ENCODE measurements around the gene LENG1.
"Not testable (repeated sequence)": the region's sequence is repeated elsewhere in the genome, so short reads cannot be mapped to it uniquely, and the experiment has no call there.

The LENG1 gene

DNA sequence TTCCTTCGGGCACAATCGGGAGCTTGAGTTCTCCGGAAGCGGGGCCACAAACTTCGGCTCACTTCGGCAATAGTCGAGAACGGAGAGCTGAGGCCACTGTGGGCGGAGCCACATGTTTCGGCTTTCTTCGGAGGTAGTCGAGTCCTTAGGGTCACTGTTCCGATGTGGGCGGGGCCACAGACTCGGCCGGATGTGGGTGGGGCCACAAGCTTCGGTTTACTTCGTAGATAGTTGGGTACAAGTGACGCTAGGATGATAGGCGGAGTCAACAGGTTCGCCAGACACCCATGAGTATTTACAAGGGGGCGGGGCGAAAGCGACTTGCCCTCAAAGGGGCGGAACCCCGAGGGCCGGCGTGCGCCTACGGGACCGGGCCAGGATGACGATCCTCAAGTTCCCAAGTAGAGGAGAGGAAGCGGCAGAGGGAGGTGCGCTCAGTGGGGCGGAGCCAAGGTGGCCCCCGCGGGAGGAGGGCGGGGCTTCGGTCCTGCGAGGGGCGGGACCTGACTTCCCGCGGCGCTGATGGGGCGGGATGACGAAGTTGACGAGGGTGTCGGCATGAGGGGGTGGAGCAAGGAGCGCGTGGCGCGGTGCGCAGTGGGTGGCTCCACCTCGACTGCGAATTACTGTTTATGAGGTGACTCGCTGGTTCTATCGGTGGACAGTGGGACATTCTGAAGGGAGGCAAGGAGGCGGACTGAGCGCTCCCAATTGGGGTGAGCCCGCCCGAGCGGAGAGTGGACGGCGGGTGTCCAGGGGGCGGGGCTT is 30.4 kb upstream of the LENG1 start:
- peak; percentile 100 for DNase-seq (ENCODE audit: low read depth)

DNA sequence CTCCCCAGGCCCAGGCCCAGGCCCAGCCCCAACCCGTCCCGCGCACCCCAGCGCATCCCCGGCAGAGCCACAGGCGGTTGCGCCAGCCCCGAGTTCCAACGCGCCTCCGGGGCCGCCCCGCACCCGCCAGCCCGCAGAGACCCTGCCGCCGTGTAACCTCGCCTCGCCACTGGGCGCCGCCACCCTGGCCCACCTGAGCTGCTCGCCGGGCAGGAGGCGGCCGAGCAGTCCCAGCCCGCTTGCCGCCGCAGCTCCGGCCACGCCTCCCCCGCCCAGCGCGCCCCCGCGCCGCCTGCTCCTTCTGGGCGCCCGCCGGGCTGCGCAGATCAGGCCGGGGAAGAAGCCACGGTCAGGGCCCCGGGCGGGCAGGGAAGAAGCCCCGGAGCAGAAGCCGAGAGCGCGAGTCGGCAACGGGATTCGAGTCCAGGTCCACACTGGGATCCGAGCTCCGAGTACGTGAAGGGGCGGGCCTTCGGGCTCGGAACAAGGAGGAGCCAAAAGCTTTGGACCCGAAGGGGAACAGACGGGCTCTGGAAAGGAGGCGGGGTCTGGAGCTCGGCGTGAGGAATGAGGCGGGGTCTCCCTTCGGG is 29.7 kb upstream of the LENG1 start, which contains the start of gene MBOAT7:
TSS of gene MBOAT7 (minus strand) at position 436 of the 590 bp plus-strand sequence. CDS start 1,072 bp downstream, outside the sequence.
- no peak for DNase-seq (ENCODE audit: low read depth)

DNA sequence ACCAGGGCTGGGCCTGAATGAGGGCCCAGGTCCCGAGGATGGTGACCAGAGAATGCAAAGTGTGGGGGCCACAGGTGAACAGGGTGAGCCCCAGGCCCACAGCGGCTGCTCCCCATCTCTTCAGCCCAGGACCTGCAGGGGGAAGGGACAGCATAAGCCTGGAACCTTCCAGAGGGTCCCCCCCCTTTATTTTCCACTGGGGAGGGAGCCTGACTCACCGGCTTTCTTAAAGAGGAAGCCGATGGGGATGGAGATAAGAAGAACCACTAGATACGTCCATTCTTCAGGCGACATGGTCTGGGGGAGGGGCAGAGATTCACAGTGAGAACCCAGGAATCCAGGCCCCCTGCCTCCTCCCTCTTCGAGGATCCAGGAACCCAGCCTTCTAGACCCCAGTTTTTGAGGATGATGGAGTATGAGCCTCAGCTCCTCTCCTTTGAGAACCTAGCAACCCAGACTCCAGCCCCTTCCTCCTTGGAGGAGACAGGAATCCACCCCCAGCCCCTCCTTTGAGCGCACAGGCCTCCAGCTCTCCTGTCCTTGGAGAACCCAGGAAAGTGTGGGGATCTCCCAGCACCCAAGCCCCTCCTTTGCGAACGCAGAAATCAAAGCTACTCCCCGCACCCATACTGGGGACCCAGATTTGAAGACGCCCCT is 28.8 kb upstream of the LENG1 start:
- peak; percentile 51 for DNase-seq (ENCODE audit: low read depth)

DNA sequence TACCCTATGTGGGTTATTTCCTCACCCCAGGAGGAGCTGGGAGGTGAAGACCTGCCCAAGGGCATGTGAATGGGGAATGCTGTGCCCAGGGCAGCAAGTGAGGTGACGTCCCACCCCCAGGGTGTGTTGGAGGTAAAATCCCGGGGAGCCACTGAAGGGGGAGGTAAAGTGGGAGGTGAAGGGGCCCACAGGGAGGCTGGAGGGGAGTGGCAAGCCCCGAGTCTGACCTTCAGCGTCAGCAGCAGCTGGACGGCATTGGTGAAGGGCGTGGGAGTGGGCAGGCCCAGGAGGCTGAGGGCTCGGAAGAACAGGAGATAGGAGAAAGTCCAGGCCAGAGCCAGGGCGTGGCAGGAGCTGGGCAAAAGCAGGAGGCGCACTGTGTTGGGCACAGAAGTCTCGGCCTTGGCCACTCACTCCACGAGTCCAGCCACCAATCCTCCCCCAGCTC is 27.4 kb upstream of the LENG1 start:
- no peak for DNase-seq (ENCODE audit: low read depth)

DNA sequence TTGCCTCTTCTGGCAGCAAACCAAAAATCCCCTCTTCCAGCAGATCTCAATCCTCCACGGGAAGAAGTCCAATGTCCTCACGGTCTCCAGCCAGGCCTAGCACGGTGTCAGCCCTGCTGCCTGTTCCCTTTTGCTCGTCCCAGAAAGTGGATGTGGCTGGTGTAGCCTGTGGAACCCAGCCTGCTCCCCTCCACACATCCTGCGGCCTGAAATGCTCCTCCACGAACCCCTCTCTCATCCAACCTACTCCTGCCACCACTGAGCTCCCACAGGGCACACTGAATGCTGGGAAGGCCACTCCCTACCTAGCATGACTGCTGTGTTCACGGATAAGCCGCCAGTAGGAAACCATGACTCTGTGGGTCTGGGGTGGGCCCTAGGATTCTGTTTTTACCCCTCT is 26.8 kb upstream of the LENG1 start:
- DNase-seq (ENCODE audit: low read depth), result no peak

DNA sequence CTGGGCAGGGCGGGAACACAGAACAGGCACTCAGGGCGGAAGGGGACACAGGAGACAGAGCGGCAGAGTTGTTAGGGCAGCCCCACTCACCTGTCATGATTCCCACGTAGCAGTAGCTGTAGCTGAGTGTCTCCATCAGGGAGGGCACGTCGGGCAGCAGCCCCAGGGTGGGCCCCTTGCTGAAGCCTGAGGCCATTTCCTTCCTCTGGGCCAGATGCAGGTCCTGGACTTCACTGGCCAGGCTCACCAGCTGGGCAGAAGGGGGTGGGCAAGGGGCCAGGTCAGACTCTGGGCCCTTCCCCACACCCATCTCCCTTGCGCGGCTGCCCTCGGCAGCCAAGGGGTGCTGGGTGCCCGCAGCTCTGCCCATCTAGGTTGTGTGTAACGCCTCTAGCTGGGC is 23.9 kb upstream of the LENG1 start:
- DNase-seq (ENCODE audit: low read depth), result no peak

DNA sequence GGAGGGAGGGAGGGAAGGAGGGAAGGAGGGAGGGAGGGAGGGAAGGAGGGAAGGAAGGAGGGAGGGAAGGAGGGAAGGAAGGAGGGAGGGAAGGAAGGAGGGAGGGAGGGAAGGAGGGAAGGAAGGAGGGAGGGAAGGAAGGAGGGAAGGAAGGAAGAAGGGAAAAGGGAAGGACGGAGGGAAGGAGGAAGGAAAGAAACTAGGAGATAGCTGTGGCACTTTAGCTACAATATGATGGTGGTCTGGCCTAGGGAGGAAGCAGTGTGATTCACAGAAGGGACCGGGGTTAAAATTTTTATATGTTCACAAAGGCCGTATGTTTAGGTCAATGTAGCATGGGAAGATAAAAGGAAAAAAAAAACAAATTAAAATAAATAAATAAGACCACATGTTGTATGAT is 22.4 kb upstream of the LENG1 start:
- not testable (repeated sequence) for DNase-seq (ENCODE audit: low read depth)

DNA sequence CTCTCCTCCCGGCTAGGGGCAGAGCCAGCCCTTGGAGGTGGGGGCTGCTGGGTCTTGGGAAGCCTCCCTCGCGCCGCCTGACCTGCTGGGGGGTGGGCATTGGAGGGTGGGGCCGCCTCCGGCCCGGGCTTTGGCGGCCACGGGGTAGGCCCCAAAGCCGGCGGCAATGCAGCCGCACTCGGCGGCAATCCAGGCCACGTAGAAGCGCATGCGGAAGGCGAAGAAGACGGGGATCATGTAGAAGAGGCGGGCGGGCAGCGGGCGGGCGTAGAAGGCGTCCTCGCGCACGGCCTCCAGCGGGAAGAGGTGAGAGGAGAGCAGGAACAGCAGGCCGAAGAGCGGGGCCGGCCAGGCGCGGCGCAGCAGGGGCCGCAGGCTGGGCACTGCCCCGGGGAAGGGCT is 21.2 kb upstream of the LENG1 start:
- DNase-seq (ENCODE audit: low read depth), result no peak

DNA sequence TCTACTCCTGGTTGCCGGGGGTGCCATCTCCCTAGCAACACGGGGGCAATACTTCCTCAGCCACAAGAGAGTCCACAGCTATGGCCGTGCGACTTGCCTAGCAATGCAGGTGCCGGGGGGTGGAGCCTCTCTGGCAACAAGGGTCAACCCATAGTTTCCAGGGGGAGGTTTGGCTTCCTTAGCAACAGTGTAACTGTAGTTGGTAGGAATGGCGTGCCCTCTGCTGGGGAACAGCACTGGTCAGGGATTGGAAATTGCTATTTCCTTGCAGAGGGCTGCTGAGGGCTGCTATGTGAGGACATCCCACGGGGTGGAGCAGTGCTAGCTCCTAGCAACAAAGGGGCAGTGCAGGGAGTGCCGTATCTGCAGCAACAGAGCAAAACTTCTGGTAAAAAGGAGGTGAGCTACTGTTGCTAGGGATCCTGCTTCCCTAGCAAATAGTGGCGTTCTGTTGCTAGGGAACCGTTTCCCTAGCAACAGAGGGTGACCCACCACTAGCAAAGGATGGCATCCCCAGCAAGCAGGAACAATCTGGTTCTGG is 20.5 kb upstream of the LENG1 start:
- DNase-seq (ENCODE audit: low read depth), result no peak

DNA sequence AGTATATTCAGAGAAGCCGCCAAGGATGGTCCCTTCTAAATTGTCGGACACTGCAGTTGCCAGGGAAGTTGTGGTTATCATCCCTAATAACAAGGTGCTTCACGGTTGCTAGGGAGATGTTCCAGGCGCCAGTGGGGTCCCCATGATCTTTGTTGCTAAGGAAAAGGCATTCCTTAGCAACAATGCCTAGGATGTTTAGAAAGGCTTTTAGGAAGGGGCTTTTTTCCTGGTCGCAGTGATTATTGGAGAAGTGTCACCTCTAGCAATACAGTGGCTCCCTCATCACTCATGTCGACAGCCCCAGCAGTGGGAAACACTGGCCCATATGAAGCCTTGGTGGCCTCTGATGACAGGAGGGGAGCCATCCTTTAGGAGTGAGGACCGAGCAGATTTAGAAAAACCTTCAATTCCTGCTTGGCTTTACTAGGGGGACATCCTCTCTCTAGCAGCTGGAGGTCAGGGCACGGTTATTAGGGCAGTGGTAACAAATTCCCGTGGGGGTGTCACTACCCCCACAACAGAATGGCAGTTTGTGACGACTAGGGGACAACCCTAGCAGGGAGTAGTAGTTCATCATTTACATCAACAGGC is 19.8 kb upstream of the LENG1 start:
- no peak for DNase-seq (ENCODE audit: low read depth)

DNA sequence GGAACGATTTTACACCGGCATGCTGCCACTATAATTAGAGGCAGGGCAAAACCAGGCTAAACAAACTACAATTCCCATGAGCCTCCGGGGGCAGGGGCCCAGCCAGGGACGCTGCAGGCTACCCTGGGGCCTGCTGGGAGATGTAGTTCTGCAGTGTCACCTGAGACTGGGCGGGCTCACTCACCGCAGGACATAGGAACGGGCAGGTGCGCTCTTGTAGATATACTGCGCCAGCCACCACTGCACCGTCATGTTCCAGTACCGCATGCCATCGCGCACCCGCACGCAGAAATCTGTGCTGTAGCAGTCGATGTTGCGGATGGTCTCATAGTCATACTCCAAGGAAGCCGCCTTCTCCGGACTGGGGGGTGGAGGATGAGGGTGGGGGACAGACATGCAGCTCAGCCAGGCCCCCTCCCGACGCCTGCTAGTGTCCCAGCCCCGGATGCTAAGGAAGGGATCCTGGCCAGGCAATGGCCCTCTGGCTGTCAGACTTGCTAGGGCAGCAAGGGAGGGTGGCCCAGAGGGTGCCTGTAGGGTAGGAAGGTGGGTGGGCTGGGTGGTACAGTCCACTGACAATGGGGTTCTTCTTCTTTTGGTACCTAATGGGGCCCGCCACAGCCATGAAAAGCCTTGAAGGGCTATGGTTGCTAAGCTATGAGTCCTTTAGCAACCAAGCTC is 19.2 kb upstream of the LENG1 start:
- no peak for DNase-seq (ENCODE audit: low read depth)

DNA sequence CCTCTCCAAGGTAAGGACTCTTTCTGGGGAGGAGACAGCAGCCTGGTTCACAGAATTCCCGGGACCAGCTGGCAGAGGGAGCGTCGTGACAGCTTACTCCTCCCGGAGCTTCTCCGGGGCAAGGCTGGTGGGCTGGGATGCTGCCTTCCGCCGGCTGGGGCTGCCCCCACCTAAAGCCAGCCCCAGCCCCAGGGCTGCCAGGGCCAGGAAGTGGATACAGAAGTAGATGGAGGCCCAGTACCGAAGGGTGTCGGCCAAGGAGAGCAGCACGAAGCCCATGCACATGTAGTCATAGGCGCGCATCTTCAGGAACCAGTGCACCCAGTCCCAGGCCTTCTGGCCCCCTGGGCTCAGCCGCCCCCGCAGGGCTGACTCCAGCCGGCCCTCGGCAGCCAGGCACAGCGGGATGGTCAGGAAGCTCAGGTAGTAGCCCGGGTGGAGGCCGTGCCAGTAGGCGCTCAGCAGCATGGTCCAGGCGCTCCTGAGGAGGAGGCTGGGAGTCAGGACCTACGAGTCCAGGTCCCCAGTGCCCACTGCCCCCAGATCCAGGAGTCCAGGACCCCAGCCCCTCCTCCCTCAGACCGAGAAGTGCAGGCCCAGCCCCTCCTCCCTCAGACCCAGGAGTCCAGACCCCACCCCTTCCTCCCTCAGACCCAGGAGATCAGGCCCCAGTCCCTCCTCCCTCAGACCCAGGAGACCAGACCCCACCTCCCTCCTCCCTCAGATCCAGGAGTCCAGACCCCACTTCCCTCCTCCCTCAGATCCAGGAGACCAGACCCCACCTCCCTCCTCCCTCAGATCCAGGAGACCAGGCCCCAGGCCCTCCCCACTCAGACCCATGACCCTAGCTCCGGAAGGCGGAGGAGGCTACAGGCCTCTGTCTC is 14.7 kb upstream of the LENG1 start:
- DNase-seq (ENCODE audit: low read depth), result no peak

DNA sequence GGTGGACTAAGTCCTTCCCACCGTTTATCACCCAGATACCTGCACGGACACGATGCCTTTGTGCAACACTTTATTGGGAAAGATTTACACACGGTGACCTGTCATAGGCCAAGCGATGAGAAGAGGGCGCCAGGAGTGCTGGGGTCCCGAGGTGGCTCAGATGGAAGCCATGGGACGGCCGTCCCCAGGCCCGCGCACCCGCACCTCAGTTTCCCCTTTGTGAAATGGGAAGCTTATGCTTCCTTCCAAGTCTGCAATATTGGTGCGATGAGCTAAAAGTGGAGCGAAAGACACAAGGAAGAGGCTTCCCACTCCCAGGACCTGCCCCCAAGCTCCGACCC is 13.8 kb upstream of the LENG1 start:
- no peak for DNase-seq (ENCODE audit: low read depth)

DNA sequence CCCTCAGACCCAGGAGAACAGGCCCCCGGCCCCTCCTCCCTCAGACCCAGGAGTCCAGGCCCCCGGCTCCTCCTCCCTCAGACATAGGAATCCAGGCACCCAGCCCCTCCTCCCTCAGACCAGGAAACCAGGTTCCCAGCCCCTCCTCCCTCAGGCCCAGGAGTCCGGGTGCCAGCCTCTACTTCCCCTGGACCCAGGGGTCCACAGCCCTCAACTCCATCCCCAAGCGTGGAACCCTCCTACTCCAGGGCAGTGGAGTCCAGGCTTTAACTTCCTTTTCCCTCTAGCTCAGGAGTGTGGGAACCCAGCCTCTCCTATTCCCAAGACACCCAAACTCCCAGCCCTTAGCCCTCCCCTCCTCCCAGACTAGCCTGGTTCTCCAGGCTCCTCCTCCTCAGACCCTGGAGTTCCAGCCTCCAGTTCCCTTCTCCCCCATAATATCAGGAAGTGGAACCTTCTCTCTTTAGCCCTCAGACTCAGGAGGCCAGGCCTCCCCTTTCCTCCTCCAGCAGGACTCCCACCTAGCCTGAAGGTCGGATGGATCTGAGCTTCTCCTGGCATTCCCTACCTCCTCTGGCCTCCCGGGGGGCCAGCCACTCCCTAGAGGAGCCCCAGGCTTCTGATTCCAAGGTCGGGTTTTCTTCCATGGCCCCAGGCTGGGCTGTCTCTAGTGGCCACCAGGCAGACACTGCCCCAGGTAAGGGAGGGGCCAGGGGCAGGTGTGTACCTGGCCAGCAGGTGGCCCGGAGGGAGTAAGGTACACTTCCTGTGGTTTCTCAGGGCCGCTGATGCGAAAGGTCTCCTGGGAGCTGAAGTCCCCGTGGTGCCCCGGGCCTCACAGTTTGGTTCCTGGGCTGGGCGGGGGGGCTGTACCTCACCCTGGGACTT is 13.2 kb upstream of the LENG1 start, which contains the start of gene TMC4:
TSS of gene TMC4 (minus strand) at position 690 of the 888 bp plus-strand sequence. CDS start at position 647, 43 bp downstream.
- no peak for DNase-seq (ENCODE audit: low read depth)

DNA sequence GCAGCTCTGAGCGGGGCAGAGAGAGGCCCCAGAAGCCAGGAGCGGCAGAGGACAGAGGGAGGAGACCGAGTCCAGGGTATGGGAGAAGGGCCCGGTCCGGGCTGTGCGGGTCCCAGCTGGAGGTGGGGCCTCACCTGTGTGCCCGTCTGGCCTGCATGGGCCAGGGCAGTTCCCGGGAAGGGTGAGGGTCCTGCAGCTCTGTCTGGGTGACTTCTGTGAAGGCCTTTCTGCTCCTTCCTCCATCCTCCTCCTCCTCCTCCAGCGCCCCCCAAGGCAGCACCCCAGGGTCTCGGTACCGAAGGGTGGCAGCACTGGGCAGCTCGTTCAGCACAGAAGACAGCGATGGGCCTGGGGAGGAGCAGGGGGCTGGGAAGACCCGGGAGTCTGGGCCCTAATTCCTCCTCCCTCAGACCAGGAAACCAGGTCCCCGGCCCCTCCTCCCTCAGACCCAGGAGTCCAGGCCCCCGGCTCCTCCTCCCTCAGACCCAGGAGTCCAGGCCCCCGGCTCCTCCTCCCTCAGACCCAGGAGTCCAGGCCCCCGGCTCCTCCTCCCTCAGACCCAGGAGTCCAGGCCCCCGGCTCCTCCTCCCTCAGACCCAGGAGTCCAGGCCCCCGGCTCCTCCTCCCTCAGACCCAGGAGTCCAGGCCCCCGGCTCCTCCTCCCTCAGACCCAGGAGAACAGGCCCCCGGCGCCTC is 12.4 kb upstream of the LENG1 start:
- DNase-seq (ENCODE audit: low read depth), result not testable (repeated sequence)

DNA sequence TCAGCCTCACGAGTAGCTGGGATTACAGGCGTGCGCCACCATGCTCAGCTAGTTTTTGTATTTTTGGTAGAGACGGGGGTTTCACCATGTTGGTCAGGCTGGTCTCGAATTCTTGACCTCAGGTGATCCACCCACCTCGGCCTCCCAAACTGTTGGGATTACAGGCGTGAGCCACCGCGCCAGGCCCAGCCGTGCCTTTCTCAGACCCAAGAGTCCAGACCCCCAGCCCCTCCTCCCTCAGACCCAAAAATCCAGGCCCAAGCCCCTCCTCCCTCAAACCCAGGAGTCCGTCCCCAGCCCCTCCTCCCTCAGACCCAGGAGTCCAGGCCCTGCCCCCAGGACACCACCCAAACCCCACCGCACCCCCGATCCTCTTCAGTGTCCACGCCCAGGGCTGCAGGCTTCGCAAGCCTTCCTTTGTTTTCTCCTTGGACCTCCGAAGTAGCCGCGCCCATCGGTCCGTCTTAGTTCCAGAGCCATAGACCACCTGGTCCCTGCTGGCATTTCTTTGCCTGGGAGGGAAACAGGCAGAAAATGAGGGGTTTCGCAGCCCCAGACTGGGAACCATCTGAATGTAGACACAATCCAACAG is 9.7 kb upstream of the LENG1 start:
- DNase-seq (ENCODE audit: low read depth), result no peak

DNA sequence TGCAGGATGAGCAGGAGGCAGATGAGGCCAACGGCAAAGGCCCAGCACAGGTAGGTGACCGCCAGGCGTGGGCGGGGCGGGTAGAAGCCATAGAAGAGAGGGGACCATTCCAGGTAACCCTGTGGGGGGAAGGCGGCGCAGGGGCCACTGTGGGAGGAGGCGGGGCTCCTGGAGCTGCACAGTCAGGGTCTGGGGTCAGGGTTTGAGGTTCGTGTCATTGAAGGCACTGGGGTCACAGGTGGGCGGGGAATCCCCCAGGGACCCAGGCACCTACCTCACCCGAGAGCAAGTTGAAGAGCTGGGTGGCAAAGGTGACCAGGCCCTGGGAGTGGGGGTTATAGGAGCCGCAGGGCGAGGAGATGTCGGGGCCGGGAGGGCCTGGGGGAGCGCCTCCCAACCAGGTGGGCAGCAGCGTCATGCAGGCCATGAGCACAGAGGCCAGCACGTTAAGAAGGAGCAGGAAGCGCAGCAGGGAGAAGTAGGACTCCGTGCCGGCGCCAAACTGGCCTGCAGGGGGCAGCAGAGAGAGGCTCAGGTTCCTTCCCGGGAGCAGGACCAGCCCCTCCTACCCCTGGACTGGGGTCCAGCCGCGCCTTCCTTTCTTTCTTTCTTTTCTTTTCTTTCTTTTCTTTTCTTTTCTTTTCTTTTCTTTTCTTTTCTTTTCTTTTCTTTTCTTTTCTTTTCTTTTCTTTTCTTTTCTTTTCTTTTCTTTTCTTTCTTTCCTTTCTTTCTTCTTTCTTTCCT is 8.8 kb upstream of the LENG1 start:
- DNase-seq (ENCODE audit: low read depth), result peak; percentile 88

DNA sequence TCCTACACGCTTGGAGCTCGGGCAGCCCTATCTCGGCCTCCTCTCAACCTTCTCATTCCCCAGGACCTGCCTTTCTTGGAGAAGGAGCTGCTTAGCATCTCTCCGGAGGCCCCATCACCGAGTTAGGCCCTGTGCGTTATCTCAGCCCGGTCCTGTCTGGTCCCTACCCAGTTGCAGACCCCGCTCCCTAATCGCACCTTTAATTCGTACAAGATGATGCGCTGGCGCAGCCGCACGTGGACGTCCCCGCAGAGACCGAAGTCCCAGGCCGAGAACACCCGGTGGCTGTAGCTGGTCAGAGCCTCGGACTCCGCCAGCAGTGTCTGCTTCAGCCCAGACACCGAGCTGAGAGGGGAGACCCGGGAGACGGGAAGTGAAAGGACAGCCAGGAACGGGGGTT is 5.7 kb upstream of the LENG1 start:
- DNase-seq (ENCODE audit: low read depth), result no peak
